Measurements from ENCODE around the gene ATR. TPM values are rescaled to one million over a fixed set of nuclear protein-coding genes. Genes with fewer than 3 reads are reported as not detected.

Gene ATR
- total RNA-seq, 2 donors from 2014 or later = 35.6 to 36.1 TPM

DNA sequence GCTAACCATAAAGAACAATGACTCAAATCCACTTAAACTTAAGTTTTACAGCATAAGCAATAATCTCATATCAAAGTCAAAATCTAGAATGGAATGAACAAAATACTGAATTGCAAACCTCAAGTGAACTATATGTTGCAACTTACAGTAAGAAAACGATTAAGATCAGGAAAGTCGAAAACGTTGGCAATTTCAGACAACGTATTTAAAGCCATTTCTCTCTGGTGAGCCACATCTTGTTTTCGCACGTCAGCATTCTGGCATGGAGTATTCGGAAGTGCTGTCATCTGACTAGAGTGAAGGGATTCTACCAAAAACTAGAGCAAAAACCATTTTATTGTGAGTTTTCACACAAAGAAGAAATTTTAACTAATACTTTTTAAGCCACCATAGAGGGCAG, 28.5 kb downstream of the ATR start:
- DNase-seq (ENCODE audit: low spot score) = no peak
- H3K36me3 ChIP-seq = no peaks in the 10 kb centered on the region
- H3K4me1 ChIP-seq (replicated peaks) = no peaks in the 10 kb centered on the region
- H3K9me3 ChIP-seq = no peaks in the 10 kb centered on the region
- TF ChIP-seq POLR2A (IDR thresholded peaks at IDR 0.05) (no peak), POLR2AphosphoS5 (IDR thresholded peaks at IDR 0.05) (no peak)
- TF ChIP-seq, protein P1, sequence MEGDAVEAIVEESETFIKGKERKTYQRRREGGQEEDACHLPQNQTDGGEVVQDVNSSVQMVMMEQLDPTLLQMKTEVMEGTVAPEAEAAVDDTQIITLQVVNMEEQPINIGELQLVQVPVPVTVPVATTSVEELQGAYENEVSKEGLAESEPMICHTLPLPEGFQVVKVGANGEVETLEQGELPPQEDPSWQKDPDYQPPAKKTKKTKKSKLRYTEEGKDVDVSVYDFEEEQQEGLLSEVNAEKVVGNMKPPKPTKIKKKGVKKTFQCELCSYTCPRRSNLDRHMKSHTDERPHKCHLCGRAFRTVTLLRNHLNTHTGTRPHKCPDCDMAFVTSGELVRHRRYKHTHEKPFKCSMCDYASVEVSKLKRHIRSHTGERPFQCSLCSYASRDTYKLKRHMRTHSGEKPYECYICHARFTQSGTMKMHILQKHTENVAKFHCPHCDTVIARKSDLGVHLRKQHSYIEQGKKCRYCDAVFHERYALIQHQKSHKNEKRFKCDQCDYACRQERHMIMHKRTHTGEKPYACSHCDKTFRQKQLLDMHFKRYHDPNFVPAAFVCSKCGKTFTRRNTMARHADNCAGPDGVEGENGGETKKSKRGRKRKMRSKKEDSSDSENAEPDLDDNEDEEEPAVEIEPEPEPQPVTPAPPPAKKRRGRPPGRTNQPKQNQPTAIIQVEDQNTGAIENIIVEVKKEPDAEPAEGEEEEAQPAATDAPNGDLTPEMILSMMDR (IDR thresholded peaks at IDR 0.05) = no peak
- WGBS = 90% methylated on average over 7 of the region's 7 CpGs
- H3K27me3 ChIP-seq (replicated peaks; ENCODE audit: insufficient read depth) = no peaks in the 10 kb centered on the region
- H3K4me3 ChIP-seq = no peak overlapping the region
- intact Hi-C loops (cut with DNase I) = no loop called here
- H3K27ac ChIP-seq = no peak overlapping the region

DNA sequence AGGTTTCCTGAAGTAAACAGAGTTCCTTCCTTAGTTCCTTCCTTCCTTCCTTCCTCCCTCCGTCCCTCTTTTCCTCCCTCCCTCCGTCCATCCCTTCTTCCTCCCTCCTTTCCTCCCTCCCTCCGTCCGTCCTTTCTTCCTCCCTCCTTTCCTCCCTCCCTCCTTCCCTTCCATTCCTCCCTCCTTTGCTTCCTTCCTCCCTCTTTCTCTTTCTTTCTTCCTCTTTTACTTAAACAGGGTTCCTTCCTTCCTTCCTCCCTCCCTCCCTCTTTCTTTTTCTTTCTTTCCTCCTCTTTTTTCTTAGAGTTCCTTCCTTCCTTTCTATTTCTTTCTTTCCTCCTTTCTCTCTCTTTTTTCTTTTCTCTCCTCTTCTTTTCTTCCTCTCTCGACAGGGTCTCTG, 35.2 kb downstream of the ATR start:
- intact Hi-C loops (cut with DNase I) = no loop called here
- DNase-seq (ENCODE audit: low spot score) = no peak
- WGBS = 95% methylated on average over 5 of the region's 5 CpGs
- Histone ChIP-seq H3K9me3 (no peaks in the 10 kb centered on the region), H3K27me3 (replicated peaks; ENCODE audit: insufficient read depth) (no peaks in the 10 kb centered on the region), H3K4me1 (replicated peaks) (no peaks in the 10 kb centered on the region), H3K36me3 (no peaks in the 10 kb centered on the region), H3K27ac (no peak overlapping the region), H3K4me3 (no peak overlapping the region)
- TF ChIP-seq, protein P1 (IDR thresholded peaks at IDR 0.05) = no peak
- TF ChIP-seq POLR2A (IDR thresholded peaks at IDR 0.05) (no peak), POLR2AphosphoS5 (IDR thresholded peaks at IDR 0.05) (no peak)

DNA sequence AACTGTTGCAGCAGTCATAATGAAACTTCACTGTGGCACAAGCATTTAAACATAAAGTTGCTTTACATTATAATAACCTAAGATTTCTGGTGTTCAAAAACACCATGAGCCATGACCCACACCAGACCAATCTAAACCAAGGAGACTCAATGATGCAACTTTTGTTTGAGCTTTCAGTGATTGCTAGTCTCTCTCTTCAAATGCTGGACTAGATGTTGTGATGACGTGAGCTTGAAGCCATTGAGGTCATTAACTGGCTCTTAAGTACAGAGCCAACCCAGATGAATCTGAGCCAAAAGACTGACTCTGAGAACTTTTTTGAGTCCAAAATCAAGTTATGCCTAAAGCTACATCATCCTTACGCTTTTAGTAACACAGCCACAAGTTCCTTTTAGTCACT, 36.5 kb downstream of the ATR start:
- 96% methylated on average over 2 of the region's 2 CpGs for WGBS

DNA sequence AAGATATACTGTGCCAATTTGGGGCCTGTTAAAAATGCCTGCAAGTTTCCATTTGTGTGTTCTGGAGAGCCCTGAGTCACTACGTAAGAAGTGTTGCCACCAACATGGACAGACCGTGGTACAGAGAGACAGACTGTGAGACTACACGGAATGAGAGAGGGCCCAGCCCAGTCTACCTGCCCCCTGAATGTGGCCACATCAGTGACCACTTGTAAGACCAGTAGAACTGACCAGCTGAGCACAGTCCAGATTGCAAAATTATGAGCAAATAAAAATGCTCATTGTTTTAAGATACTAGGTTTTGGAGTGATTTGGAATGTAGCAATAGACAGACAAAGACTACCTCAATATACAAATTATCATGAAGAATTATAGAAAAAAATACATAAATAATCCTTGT, 42.0 kb downstream of the ATR start:
- no peak for DNase-seq (ENCODE audit: low spot score)
- no peaks in the 10 kb centered on the region for H3K4me1 ChIP-seq (replicated peaks)
- H3K27me3 ChIP-seq (replicated peaks; ENCODE audit: insufficient read depth) = no peaks in the 10 kb centered on the region
- H3K27ac ChIP-seq = no peak overlapping the region
- no peak overlapping the region for H3K4me3 ChIP-seq
- WGBS = 95% methylated on average over 3 of the region's 3 CpGs
- TF ChIP-seq POLR2A (IDR thresholded peaks at IDR 0.05) (no peak), POLR2AphosphoS5 (IDR thresholded peaks at IDR 0.05) (no peak)
- TF ChIP-seq, protein P1 (IDR thresholded peaks at IDR 0.05) = no peak
- intact Hi-C loops (cut with DNase I) = no loop called here
- H3K36me3 ChIP-seq = no peaks in the 10 kb centered on the region
- no peaks in the 10 kb centered on the region for H3K9me3 ChIP-seq

More for the DNA sequence above, 36.5 kb downstream of the ATR start:
- Histone ChIP-seq H3K9me3 (no peaks in the 10 kb centered on the region), H3K36me3 (no peaks in the 10 kb centered on the region), H3K27ac (no peak overlapping the region), H3K4me3 (no peak overlapping the region), H3K27me3 (replicated peaks; ENCODE audit: insufficient read depth) (no peaks in the 10 kb centered on the region), H3K4me1 (replicated peaks) (no peaks in the 10 kb centered on the region)
- TF ChIP-seq POLR2AphosphoS5 (IDR thresholded peaks at IDR 0.05) (no peak), POLR2A (IDR thresholded peaks at IDR 0.05) (no peak)
- TF ChIP-seq, protein P1 (IDR thresholded peaks at IDR 0.05) = no peak
- intact Hi-C loops (cut with DNase I) = no loop called here
- no peak for DNase-seq (ENCODE audit: low spot score)

DNA sequence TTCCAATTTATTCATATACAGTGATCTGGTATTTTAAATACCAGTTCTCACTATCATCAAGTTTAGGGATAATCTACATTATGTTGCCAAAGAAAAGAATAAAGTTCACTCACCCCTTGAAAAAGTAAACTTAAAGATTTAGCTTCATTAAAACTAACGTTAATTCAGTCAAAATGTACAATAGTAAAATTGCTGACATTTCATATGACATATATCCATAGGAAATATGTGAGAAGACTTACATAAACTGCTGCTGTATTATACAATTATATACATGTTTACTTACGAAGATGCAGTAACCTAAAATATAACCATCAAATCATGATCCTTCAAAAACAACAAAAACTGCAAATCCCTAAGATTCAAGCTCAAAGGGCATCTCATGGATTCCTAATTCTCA, 44.0 kb downstream of the ATR start:
- no peak overlapping the region for H3K27ac ChIP-seq
- H3K4me3 ChIP-seq = no peak overlapping the region
- H3K36me3 ChIP-seq = no peaks in the 10 kb centered on the region
- intact Hi-C loops (cut with DNase I) = no loop called here
- H3K4me1 ChIP-seq (replicated peaks) = no peaks in the 10 kb centered on the region
- 97% methylated on average over 2 of the region's 2 CpGs for WGBS
- TF ChIP-seq, protein P1 (IDR thresholded peaks at IDR 0.05) = no peak
- no peak for TF ChIP-seq POLR2AphosphoS5 (IDR thresholded peaks at IDR 0.05)
- TF ChIP-seq POLR2A (IDR thresholded peaks at IDR 0.05) = no peak
- no peak for DNase-seq (ENCODE audit: low spot score)
- no peaks in the 10 kb centered on the region for H3K27me3 ChIP-seq (replicated peaks; ENCODE audit: insufficient read depth)
- H3K9me3 ChIP-seq = no peaks in the 10 kb centered on the region

All from prostate gland (tissue), 2 donors.